ENCODE measurements around the gene MPDU1.
A peak's percentile ranks its signal among the peaks of the same experiment; 100 is the strongest.

MPDU1 gene

DNA sequence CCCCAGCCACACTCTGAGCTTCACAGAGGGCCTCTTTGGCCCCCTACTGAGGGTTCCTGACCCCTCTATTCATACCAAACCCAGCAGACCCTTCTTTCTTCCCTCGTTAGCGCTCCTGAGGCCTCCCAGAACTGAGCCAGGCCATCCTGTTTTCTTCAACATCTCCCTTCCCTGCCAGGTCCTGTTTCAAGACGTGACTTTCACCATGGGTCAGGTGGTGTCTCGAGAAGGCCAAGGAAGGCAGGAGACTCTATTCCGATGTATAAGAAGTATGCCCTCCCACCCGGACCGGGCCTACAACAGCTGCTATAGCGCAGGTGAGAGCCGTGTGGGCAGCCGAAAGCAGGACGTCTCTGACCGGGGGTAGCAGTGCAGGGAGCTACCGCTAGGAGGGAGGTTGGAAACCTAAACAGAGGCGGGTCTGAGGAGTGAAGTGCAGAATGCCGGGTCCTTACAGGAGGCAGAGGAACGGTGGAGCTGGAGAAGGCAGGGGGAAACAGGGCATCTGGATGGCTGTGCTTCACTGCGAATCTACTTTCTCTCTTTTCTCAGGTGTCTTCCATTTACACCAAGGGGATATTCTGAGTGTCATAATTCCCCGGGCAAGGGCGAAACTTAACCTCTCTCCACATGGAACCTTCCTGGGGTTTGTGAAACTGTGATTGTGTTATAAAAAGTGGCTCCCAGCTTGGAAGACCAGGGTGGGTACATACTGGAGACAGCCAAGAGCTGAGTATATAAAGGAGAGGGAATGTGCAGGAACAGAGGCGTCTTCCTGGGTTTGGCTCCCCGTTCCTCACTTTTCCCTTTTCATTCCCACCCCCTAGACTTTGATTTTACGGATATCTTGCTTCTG, 23.3 kb upstream of the MPDU1 start:
- DNase-seq (ENCODE audit: low read depth, low spot score), result no peak

DNA sequence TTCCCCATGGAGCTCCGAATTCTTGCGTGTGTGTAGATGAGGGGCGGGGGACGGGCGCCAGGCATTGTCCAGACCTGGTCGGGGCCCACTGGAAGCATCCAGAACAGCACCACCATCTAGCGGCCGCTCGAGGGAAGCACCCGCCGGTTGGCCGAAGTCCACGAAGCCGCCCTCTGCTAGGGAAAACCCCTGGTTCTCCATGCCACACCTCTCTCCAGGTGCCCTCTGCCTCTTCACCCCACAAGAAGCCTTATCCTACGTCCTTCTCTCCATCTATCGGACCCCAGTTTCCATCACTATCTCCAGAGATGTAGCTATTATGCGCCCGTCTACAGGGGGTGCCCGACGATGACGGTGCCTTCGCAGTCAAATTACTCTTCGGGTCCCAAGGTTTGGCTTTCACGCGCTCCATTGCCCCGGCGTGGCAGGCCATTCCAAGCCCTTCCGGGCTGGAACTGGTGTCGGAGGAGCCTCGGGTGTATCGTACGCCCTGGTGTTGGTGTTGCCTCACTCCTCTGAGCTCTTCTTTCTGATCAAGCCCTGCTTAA, 22.6 kb upstream of the MPDU1 start:
- peak; percentile 68 for DNase-seq (ENCODE audit: low read depth, low spot score)

DNA sequence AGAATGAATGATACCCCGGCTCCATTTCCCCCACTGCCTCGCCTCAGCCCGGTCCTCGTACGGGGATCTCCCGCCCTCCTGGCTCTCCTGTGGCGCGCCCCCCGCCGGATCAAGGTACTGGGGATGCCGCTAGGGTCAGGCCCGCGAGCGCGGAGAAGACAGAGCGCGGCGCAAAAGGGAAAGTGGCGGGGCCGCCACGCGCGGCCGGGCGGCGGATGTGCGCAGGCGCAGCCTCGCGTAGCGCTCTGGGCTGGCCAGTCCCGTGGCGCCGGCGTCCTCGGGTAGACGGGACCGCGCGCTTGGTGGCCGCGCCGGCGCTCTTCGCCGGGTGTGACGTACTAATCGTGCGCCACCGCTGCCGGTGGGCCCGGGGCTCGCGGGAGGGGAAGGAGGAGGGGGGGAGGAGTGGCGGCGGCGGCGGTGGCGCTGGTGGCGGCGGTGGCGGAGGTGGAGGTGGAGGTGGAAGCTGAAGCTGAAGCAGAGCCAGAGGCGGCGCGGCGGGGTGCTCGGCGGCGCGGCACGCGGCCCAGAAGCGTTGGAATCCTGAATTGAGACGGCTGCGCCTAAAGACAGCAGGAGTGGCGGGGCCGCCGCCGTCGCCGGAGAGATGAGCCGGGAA, 22.0 kb upstream of the MPDU1 start, which contains the start of gene SENP3:
Gene SENP3 (plus strand): TSS at position 331 of the 619 bp plus-strand sequence. CDS start 1,158 bp downstream, outside the sequence.
- peak; percentile 82 for DNase-seq (ENCODE audit: low read depth, low spot score)

DNA sequence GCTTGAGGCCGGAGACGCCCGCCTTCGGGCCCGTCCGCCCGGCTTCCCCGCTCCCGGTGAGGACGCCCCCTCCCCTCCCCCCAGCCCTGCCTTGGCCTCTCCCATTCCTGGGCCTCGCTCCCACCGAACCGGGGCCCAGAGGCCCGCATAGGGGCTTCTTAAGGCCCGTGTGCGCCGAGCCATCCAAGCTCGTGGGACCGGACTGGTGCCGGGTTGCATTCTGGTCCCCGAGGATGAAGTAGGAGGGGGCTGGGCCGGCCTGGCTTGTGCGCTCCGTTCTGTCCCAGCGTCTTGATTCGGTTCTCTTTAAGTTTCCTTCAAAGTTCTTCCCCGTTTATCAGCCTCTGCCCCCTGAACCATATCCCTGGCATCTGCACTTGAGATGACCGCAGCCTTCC, 21.4 kb upstream of the MPDU1 start:
- DNase-seq (ENCODE audit: low read depth, low spot score), result no peak

DNA sequence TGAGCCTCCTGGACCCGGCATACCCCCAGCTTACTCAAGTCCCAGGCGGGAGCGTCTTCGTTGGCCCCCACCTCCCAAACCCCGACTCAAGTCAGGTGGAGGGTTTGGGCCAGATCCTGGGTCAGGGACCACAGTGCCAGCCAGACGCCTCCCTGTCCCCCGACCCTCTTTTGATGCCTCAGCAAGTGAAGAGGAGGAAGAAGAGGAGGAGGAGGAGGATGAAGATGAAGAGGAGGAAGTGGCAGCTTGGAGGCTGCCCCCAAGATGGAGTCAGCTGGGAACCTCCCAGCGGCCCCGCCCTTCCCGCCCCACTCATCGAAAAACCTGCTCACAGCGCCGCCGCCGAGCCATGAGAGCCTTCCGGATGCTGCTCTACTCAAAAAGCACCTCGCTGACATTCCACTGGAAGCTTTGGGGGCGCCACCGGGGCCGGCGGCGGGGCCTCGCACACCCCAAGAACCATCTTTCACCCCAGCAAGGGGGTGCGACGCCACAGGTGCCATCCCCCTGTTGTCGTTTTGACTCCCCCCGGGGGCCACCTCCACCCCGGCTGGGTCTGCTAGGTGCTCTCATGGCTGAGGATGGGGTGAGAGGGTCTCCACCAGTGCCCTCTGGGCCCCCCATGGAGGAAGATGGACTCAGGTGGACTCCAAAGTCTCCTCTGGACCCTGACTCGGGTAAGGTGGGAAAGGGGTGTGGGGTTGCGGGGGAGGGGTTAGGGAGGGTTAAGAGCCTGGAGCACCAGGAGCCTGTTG, 20.4 kb upstream of the MPDU1 start:
- DNase-seq (ENCODE audit: low read depth, low spot score), result no peak

DNA sequence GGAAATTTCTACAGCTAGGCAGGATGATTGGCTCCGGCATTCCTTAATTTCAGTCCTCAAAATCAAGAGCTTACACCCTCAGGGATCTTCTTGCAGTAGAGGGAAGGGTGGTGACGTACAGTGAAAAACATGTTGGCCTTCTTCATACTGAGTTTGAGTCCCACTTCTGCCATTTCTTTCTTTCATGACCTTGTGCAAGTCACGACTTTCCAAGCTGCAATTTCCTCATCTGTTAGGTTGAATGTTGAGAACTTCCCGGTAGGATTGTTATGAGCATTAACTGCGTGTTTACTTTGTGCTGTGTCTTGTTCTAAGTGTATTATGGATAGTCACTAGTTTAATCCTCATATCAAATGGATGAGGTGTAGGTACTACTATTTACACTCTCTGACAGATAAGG, 14.1 kb upstream of the MPDU1 start:
- DNase-seq (ENCODE audit: low read depth, low spot score), result no peak

DNA sequence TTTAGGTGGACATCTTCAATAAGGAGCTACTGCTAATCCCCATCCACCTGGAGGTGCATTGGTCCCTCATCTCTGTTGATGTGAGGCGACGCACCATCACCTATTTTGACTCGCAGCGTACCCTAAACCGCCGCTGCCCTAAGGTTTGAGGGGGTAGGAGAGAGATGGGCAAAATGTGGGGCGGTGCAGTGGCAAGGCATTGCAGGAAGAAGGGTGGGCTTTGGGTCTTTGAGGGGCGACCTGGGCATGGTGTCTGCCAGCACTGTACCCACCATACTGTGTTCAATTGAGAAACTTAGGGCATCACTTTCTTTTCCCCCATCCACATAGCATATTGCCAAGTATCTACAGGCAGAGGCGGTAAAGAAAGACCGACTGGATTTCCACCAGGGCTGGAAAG, 13.3 kb upstream of the MPDU1 start:
- no peak for DNase-seq (ENCODE audit: low read depth, low spot score)

DNA sequence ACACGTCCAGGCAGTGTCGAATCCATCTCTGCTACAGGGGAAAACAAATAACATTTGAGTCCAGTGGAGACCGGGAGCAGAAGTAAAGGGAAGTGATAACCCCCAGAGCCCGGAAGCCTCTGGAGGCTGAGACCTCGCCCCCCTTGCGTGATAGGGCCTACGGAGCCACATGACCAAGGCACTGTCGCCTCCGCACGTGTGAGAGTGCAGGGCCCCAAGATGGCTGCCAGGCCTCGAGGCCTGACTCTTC, 11.4 kb upstream of the MPDU1 start:
- no peak for DNase-seq (ENCODE audit: low read depth, low spot score)

DNA sequence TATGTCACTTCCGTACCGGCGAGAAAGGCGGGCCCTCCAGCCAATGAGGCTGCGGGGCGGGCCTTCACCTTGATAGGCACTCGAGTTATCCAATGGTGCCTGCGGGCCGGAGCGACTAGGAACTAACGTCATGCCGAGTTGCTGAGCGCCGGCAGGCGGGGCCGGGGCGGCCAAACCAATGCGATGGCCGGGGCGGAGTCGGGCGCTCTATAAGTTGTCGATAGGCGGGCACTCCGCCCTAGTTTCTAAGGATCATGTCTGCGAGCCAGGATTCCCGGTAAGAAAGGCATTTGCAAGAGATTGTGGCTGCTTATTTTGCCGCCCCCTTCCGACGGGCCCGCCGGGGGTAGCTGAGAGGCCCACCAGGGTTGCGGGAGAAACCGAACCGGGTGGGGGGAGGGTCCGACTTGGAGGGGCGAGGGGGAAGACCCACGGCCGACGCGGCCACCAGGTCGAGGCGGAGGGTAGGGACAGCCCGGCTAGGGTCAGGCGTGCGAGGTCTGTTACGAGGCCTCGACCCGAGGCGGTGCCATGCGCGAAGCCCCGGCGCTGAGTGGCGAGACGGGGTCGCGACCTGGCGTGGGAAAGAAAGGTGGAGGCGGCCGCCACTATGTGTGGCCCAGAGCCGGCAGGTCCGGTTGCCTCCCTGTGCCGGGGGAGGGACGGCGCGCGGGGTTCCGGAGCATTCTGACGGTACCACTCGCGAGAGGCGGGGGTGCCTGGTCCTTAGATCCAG, 10.9 kb upstream of the MPDU1 start:
- peak; percentile 99 for DNase-seq (ENCODE audit: low read depth, low spot score)

DNA sequence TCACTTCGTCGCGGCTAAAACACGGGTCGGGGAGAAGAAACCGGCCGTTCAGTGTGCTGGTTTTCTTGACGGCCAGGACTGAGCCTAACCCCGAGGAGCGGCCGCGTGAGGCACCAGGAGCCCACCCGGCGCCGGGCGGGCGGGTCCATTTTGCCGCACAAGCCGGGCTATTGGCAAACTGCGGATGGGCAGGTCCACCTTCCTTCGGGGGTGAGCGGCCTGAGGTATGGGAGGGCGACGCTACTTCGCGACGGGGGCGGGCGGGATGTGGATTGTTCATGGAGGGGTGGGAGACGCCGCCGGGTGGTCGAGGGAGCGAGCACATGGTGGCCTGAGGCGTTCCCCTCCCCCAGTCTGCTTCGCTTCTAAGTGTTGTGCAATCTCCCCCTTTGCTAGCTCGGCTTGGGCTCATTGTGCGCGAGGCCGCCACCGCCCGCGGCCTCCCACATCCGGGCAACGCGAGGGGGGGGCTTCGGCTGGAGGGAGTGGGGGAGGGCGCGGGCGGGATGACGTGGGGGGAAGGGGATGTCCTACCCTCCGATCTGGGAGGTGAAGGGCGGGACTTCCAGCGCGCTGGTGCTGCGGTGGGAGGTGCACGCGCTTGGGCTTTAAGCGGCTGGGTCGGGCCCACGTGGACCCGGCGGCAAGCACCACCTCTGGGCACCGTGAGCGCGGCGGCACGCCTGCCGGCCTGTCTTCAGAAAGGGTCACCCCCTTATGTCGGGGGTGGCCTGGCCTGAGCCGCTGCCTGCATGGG, 10.2 kb upstream of the MPDU1 start:
- DNase-seq (ENCODE audit: low read depth, low spot score), result peak; percentile 83

DNA sequence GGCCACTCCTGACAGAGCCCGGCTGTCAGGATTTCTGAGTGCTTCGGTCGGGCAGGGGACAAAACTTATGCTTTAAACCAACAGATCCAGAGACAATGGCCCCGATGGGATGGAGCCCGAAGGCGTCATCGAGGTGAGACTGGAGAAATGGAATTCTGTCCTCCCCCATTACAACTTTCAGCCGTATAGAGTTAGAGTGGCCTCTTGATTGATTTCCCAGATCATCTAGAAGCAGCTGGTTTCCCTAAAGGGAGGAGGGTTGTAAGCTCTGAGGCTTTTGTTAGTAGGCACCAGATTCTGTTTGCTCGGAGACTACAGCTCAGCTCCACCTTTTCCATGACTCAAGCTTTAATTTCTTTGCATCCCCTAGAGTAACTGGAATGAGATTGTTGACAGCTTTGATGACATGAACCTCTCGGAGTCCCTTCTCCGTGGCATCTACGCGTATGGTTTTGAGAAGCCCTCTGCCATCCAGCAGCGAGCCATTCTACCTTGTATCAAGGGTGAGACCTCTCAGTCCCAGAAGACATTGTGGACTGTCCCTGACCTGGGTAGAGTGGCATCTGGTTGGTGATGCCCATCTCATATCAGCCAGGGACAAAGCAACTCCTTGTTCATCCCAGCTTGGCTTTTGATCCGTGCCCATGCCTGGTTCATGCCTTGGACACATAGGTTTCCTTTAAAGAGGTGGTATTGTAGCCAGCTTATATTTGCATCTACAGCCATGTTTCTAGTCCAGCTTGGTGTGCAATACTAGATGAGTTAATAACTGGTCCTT, 9.3 kb upstream of the MPDU1 start:
- DNase-seq (ENCODE audit: low read depth, low spot score), result no peak

DNA sequence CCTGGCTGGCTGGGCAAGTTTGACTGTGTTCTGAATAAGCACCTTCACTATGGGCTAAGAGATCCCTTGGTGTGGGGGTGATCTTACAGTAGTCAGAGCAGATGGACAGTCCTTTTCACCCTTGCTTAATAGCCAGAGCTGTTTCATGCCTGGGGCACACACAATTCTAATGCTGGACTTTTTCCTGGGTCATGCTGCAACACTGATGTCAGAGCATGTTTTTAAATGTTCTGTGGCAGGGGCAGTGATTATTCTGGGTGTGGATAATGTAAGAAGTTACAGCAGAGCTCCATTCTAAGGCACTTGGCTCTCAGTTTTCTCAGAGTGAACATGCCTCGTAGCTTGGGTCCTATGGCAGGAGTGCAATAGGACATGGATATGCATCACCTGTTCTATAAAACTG, 8.2 kb upstream of the MPDU1 start:
- no peak for DNase-seq (ENCODE audit: low read depth, low spot score)

DNA sequence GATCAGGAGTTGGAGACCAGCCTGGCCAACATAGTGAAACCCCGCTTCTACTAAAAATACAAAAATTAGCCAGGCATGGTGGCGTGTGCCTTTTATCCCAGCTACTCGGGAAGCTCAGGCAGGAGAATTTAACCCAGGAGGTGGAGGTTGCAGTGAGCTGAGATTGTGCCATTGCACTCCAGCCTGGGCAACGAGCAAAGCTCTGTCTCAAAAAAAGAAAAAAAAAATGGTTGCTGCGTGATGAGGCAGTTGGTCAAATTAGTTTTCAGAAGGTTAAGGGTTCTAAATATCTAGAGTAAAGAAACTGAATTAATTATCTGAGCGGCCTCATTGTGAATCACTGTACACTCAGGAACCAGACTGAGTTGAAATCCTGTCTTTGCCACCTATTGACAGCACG, 7.7 kb upstream of the MPDU1 start:
- no peak for DNase-seq (ENCODE audit: low read depth, low spot score)

DNA sequence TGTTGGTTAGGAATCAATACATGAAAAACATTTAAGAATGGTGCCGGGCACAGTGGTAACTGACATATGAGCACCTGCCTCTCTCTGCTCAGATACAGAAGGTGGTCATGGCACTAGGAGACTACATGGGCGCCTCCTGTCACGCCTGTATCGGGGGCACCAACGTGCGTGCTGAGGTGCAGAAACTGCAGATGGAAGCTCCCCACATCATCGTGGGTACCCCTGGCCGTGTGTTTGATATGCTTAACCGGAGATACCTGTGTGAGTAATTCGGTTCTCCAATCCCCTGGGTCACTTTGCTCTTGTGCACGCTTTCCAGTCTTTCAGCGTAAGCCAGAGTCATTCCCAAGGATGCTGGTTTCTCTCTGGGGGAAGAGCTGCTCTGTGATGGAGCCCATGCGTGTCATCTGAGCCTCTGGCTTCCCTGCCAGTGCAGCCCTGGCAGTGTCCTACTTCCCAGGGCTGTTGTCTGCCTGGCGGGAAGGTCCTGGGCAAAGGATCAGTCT, 7.2 kb upstream of the MPDU1 start:
- DNase-seq (ENCODE audit: low read depth, low spot score), result no peak

DNA sequence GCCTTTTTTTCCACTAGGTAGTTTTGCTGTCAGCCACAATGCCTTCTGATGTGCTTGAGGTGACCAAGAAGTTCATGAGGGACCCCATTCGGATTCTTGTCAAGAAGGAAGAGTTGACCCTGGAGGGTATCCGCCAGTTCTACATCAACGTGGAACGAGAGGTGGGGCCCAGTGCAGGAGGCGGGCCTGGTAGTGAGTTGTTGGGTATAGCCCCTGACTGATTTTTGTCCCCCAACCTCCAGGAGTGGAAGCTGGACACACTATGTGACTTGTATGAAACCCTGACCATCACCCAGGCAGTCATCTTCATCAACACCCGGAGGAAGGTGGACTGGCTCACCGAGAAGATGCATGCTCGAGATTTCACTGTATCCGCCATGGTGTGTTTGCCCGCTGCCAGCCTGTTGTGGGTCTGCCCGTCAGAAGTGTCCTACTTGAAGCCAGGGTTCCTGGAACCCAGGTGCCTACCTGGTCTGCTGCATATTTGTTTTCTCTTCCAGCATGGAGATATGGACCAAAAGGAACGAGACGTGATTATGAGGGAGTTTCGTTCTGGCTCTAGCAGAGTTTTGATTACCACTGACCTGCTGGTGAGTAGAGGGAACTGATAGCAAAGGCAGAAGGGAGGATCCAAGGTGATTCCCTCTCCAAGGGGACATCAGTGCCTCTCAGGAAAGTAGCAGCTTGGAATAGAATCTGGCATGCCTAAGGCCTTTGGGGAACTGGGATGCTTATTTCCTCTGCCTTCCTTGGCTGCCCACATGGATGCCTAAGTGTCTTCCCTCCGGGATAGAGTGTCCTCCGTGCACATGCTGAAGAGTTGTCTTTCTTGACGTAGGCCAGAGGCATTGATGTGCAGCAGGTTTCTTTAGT, 6.1 kb upstream of the MPDU1 start:
- DNase-seq (ENCODE audit: low read depth, low spot score), result no peak

DNA sequence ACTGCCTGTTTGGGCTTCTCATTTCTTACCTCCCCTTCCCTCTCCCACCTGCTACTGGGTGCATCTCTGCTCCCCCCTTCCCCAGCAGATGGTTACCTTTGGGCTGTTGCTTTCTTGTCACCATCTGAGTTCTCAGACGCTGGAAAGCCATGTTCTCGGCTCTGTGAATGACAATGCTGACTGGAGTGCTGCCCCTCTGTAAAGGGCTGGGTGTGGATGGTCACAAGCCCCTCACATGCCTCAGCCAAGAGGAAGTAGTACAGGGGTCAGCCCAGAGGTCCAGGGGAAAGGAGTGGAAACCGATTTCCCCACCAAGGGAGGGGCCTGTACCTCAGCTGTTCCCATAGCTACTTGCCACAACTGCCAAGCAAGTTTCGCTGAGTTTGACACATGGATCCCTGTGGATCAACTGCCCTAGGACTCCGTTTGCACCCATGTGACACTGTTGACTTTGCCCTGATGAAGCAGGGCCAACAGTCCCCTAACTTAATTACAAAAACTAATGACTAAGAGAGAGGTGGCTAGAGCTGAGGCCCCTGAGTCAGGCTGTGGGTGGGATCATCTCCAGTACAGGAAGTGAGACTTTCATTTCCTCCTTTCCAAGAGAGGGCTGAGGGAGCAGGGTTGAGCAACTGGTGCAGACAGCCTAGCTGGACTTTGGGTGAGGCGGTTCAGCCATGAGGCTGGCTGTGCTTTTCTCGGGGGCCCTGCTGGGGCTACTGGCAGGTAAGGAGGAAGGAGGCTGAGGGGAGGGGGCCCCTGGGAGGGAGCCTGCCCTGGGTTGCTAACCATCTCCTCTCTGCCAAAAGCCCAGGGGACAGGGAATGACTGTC, 4.4 kb upstream of the MPDU1 start, which contains the start of gene CD68:
Gene CD68 (plus strand): TSS at position 638 of the 833 bp plus-strand sequence. CDS start 40 bp downstream, at position 678.
- no peak for DNase-seq (ENCODE audit: low read depth, low spot score)

DNA sequence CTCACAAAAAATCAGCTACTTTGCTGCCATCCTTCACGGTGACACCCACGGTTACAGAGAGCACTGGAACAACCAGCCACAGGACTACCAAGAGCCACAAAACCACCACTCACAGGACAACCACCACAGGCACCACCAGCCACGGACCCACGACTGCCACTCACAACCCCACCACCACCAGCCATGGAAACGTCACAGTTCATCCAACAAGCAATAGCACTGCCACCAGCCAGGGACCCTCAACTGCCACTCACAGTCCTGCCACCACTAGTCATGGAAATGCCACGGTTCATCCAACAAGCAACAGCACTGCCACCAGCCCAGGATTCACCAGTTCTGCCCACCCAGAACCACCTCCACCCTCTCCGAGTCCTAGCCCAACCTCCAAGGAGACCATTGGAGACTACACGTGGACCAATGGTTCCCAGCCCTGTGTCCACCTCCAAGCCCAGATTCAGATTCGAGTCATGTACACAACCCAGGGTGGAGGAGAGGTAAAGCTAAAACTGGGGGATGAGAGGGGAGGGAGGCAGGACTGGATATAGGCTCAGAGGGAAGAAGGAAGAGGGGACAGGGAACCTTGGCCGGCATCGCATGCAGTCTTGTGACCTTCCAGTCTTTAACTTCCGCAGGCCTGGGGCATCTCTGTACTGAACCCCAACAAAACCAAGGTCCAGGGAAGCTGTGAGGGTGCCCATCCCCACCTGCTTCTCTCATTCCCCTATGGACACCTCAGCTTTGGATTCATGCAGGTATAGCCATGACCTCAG, 3.6 kb upstream of the MPDU1 start:
- no peak for DNase-seq (ENCODE audit: low read depth, low spot score)
